Measurements from ENCODE around the gene ERF. TPM values are rescaled to one million over a fixed set of nuclear protein-coding genes. Genes with fewer than 3 reads are reported as not detected.

The ERF gene
- total and polyA plus RNA-seq, 7 donors: 18.6 to 42.8 (median 23.6) TPM

GRCh38 chr19:42288881-42289555, 34.1 kb upstream of the ERF start:
- Histone ChIP-seq H3K36me3 (peaks cover 22 to 74% (median 64%) of the 10 kb centered on the region in 4 donors), H3K27me3 (no peaks in the 10 kb centered on the region), H3K4me3 (no peak overlapping the region), H3K27ac (no peak overlapping the region), H3K9me3 (no peaks in the 10 kb centered on the region), H3K4me1 (peaks cover 0 to 25% (median 24%) of the 10 kb centered on the region in 4 donors)
- no peak for DNase-seq
- WGBS, 2 donors: 94% methylated on average over 22 of the region's 22 CpGs
- TF ChIP-seq CTCF (IDR thresholded peaks at IDR 0.05): no peak
- no peak for TF ChIP-seq EP300 (IDR thresholded peaks at IDR 0.05)
- TF ChIP-seq POLR2A (IDR thresholded peaks at IDR 0.05): no peak
- TF ChIP-seq POLR2AphosphoS5 (IDR thresholded peaks at IDR 0.05): no peak
- intact Hi-C loops (cut with DNase I): no loop called here

- H3K27ac ChIP-seq: no peak overlapping the region
- H3K36me3 ChIP-seq: peaks cover 15 to 67% (median 58%) of the 10 kb centered on the region in 4 donors
- 77 to 90% methylated on average over 4 of the region's 4 CpGs for WGBS, 2 donors
These were observed 33.5 kb upstream of the ERF start for GRCh38 chr19:42288387-42288786.

GRCh38 chr19:42287827-42288107, 32.8 kb upstream of the ERF start:
- Histone ChIP-seq H3K4me1 (peaks cover 0 to 33% (median 31%) of the 10 kb centered on the region in 4 donors), H3K27ac (no peak overlapping the region), H3K9me3 (no peaks in the 10 kb centered on the region), H3K27me3 (no peaks in the 10 kb centered on the region), H3K4me3 (no peak overlapping the region), H3K36me3 (peaks cover 10 to 61% (median 52%) of the 10 kb centered on the region in 4 donors)
- TF ChIP-seq POLR2AphosphoS5 (IDR thresholded peaks at IDR 0.05) (no peak), POLR2A (IDR thresholded peaks at IDR 0.05) (no peak), CTCF (IDR thresholded peaks at IDR 0.05) (no peak), EP300 (IDR thresholded peaks at IDR 0.05) (no peak)
- intact Hi-C loops (cut with DNase I): no loop called here
- WGBS, 2 donors: 95% methylated on average over 10 of the region's 10 CpGs
- DNase-seq: no peak

More at GRCh38 chr19:42288387-42288786, 33.5 kb upstream of the ERF start:
- intact Hi-C loops (cut with DNase I): no loop called here
- Histone ChIP-seq H3K27me3 (no peaks in the 10 kb centered on the region), H3K4me3 (no peak overlapping the region), H3K9me3 (no peaks in the 10 kb centered on the region), H3K4me1 (peaks cover 0 to 26% (median 24%) of the 10 kb centered on the region in 4 donors)
- DNase-seq: no peak
- TF ChIP-seq CTCF (IDR thresholded peaks at IDR 0.05) (no peak), POLR2AphosphoS5 (IDR thresholded peaks at IDR 0.05) (no peak), EP300 (IDR thresholded peaks at IDR 0.05) (no peak), POLR2A (IDR thresholded peaks at IDR 0.05) (no peak)

GRCh38 chr19:42287017-42287826, 32.3 kb upstream of the ERF start:
- no peak overlapping the region for H3K4me3 ChIP-seq
- TF ChIP-seq POLR2A (IDR thresholded peaks at IDR 0.05): no peak
- no peak for TF ChIP-seq CTCF (IDR thresholded peaks at IDR 0.05)
- no peak for TF ChIP-seq POLR2AphosphoS5 (IDR thresholded peaks at IDR 0.05)
- no peak for TF ChIP-seq EP300 (IDR thresholded peaks at IDR 0.05)
- no peaks in the 10 kb centered on the region for H3K9me3 ChIP-seq
- H3K27me3 ChIP-seq: no peaks in the 10 kb centered on the region
- H3K36me3 ChIP-seq: peaks cover 10 to 56% (median 46%) of the 10 kb centered on the region in 4 donors
- intact Hi-C loops (cut with DNase I): no loop called here
- H3K27ac ChIP-seq: peak overlapping the region; percentile 84 to 94 (median 92)
- H3K4me1 ChIP-seq: peaks cover 0 to 38% (median 36%) of the 10 kb centered on the region in 4 donors
- DNase-seq: peak; percentile 68
- WGBS, 2 donors: 93 to 95% methylated on average over 30 of the region's 30 CpGs

All from sigmoid colon (tissue), 7 donors.